ENCODE results near the gene TMEM117.
"Not testable (repeated sequence)": the region's sequence is repeated elsewhere in the genome, so short reads cannot be mapped to it uniquely, and the experiment has no call there.

Gene TMEM117

GRCh38 chr12:44317651-44318126 lies 481.8 kb downstream of the TMEM117 start:
- DNase-seq: no peak

GRCh38 chr12:44331269-44331668 lies 495.4 kb downstream of the TMEM117 start:
- DNase-seq: no peak

GRCh38 chr12:44334347-44334746 lies 498.5 kb downstream of the TMEM117 start:
- no peak for DNase-seq

- DNase-seq: no peak
These were observed 499.1 kb downstream of the TMEM117 start for GRCh38 chr12:44335030-44335429.

- no peak for DNase-seq
These were observed 500.7 kb downstream of the TMEM117 start for GRCh38 chr12:44336577-44336976.

- DNase-seq: no peak
These were observed 506.5 kb downstream of the TMEM117 start for GRCh38 chr12:44342371-44342770.

GRCh38 chr12:44347145-44347544 lies 511.3 kb downstream of the TMEM117 start:
- no peak for DNase-seq

- no peak for DNase-seq
These were observed 521.6 kb downstream of the TMEM117 start for GRCh38 chr12:44357494-44357893.

GRCh38 chr12:44358636-44359035 lies 522.8 kb downstream of the TMEM117 start:
- DNase-seq: no peak

GRCh38 chr12:44362947-44363346 lies 527.1 kb downstream of the TMEM117 start:
- no peak for DNase-seq

- DNase-seq: no peak
These were observed 531.3 kb downstream of the TMEM117 start for GRCh38 chr12:44367136-44367535.

GRCh38 chr12:44367916-44368315 lies 532.0 kb downstream of the TMEM117 start:
- no peak for DNase-seq

- DNase-seq: no peak
These were observed 534.1 kb downstream of the TMEM117 start for GRCh38 chr12:44369998-44370397.

- DNase-seq: no peak
These were observed 535.1 kb downstream of the TMEM117 start for GRCh38 chr12:44370982-44371381.

- DNase-seq: no peak
These were observed 536.4 kb downstream of the TMEM117 start for GRCh38 chr12:44372259-44372658.

GRCh38 chr12:44375694-44376093 lies 539.8 kb downstream of the TMEM117 start:
- DNase-seq: no peak

- DNase-seq: no peak
These were observed 541.7 kb downstream of the TMEM117 start for GRCh38 chr12:44377443-44378187.

GRCh38 chr12:44379113-44379512 lies 543.2 kb downstream of the TMEM117 start:
- DNase-seq: not testable (repeated sequence)

- no peak for DNase-seq
These were observed 544.0 kb downstream of the TMEM117 start for GRCh38 chr12:44379831-44380230.

- no peak for DNase-seq
These were observed 545.0 kb downstream of the TMEM117 start for GRCh38 chr12:44380861-44381260.

GRCh38 chr12:44381341-44381740 lies 545.5 kb downstream of the TMEM117 start:
- DNase-seq: no peak

GRCh38 chr12:44384136-44384535 lies 548.3 kb downstream of the TMEM117 start:
- DNase-seq: no peak

- DNase-seq: no peak
These were observed 550.1 kb downstream of the TMEM117 start for GRCh38 chr12:44385964-44386363.

GRCh38 chr12:44387581-44387980 lies 551.7 kb downstream of the TMEM117 start:
- DNase-seq: no peak

- DNase-seq: no peak
These were observed 553.2 kb downstream of the TMEM117 start for GRCh38 chr12:44389038-44389437.
